KBM-7 (cell line): ENCODE data around the gene WDCP.

Source experiments
- DNase-seq: peaks from one replicate; pipeline ENCODE4 v3.0.0-alpha.2; 2015
- in situ Hi-C: fragments of 300-500 bp; cut with MboI; formaldehyde crosslinking; loops from 2 replicates; pipeline ENCODE4 v1.14.3; 2020; ENCODE audit warnings: low sequenced_read_pairs, low pct_unique_long_range_greater_than_20kb, mixed read lengths

The WDCP gene

GRCh38 chr2:24010477-24011249, 36.5 kb downstream of the WDCP start:
- in situ Hi-C loops, result no loop called here
- DNase-seq, result no peak

- in situ Hi-C loops, result no loop called here
- no peak for DNase-seq
These were observed 37.3 kb downstream of the WDCP start, which contains the start of gene MFSD2B for GRCh38 chr2:24009680-24010476. TSS of gene MFSD2B (plus strand) at chr2:24010085. CDS start at chr2:24010097, 12 bp downstream.

- in situ Hi-C loops, result no loop called here
- no peak for DNase-seq
These were observed 37.9 kb downstream of the WDCP start for GRCh38 chr2:24009367-24009679.

- in situ Hi-C loops, result no loop called here
- DNase-seq, result no peak
These were observed 38.4 kb downstream of the WDCP start for GRCh38 chr2:24008672-24009366.

GRCh38 chr2:24007693-24008092, 39.5 kb downstream of the WDCP start:
- in situ Hi-C loops, result no loop called here
- DNase-seq, result no peak

GRCh38 chr2:23994567-23994966, 52.6 kb downstream of the WDCP start:
- in situ Hi-C loops, result no loop called here
- DNase-seq, result no peak

GRCh38 chr2:23993736-23994269, 53.4 kb downstream of the WDCP start:
- in situ Hi-C loops, result no loop called here

GRCh38 chr2:23992931-23993330, 54.3 kb downstream of the WDCP start:
- no peak for DNase-seq
- in situ Hi-C loops, result no loop called here

More at GRCh38 chr2:23993736-23994269, 53.4 kb downstream of the WDCP start:
- DNase-seq, result no peak

GRCh38 chr2:23988371-23988770, 58.8 kb downstream of the WDCP start:
- in situ Hi-C loops, result no loop called here
- DNase-seq, result peak; percentile 32
